ENCODE data around the gene PZP.
A peak's percentile ranks its signal among the peaks of the same experiment; 100 is the strongest.
"Not testable (repeated sequence)": the region's sequence is repeated elsewhere in the genome, so short reads cannot be mapped to it uniquely, and the experiment has no call there.

The PZP gene

DNA sequence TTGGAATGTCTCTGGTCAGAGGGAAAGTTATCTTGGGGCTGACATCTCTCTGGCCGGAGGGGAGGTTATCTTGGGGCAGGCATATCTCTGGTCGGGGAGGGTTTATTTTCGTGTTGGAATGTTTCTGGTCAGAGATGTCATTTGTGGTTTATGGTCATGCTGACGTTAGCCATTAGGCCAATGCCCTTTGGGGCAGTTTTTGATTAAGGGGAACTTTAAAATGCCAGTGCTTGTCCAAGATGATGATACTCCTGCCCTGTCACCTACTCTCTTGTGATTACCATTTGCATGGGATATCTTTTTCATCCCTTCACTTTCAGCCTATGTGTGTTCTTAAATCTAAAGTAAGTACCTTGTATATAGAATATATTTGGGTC lies 63.5 kb downstream of the PZP start:
- peaks cover 18% of the 10 kb centered on the region for H3K4me1 Mint-ChIP-seq
- peaks cover 8% of the 10 kb centered on the region for H3K27me3 Mint-ChIP-seq
- peaks cover 25 to 37% of the 10 kb centered on the region in 2 donors for H3K9me3 Mint-ChIP-seq
- ATAC-seq (no peak), DNase-seq (no peak)
- H3K27ac Mint-ChIP-seq, result no peak overlapping the region
- no peak overlapping the region for H3K4me3 Mint-ChIP-seq

DNA sequence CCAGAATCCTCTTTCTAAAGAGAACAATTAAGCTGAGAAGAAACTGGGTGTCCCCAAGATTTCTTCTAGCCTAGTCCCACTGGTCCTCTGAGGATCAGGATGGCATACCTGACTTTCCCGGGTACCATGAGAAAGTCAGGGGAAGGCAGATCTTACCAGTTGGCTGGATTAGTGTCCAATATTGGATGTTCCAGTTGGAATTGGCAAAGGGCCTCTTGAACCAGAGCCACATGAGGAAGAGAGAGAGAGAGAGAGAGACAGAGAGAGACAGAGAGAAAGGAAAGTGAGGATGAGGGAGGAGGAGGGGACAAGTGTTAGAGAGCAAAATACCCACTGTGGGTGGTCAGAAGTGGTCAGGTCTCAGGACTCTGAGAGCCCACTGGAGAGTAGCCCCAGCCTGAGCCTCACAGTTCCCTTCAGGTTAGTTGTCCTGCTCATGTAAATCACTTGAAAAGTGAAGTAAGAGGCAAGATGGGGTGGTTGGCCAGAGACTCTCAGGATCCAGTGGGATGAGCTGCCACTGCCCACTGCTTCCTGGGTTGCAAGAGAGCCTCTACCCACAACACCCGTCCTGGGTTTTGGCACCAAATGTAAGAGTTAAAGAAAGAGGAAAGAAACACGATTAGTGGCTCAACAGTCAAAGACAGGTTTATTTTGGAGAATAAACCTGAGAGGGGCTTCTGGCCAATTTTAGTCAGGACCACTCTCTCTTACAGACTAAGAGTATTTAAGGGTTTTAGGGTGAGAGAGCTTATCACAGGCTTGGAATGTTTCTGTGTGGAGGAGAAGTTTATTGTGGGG lies 64.1 kb downstream of the PZP start:
- Mint-ChIP-seq H3K4me1 (peaks cover 18% of the 10 kb centered on the region), H3K4me3 (no peak overlapping the region), H3K27me3 (peaks cover 8% of the 10 kb centered on the region), H3K9me3 (peaks cover 25 to 37% of the 10 kb centered on the region in 2 donors), H3K27ac (peak overlapping the region in 1 of 2 donors; percentile 87)
- ATAC-seq (no peak), DNase-seq (no peak)

DNA sequence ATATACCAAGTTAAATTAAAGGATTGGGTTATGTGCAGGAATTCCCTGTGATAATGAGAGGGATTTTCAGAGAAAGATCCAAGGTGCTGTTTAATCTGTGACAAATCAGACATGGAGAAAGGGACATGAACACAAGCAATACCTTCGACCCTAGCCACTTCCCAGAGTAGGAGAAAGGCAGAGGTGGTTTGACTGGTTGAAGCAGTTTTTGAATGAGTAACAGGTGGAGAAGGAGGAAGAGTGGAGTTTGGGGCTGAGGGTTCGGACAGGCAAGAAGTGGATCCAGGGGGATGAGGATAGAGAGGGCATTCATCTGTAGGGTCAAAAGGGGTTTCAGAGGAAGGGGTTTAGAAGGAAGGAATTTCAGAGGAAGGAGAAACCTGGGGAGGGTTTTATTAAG lies 65.1 kb downstream of the PZP start:
- H3K9me3 Mint-ChIP-seq, result peaks cover 25 to 37% of the 10 kb centered on the region in 2 donors
- ATAC-seq, result no peak
- H3K4me1 Mint-ChIP-seq, result peaks cover 18% of the 10 kb centered on the region
- H3K4me3 Mint-ChIP-seq, result no peak overlapping the region
- no peak for DNase-seq
- no peak overlapping the region for H3K27ac Mint-ChIP-seq
- peaks cover 8% of the 10 kb centered on the region for H3K27me3 Mint-ChIP-seq

DNA sequence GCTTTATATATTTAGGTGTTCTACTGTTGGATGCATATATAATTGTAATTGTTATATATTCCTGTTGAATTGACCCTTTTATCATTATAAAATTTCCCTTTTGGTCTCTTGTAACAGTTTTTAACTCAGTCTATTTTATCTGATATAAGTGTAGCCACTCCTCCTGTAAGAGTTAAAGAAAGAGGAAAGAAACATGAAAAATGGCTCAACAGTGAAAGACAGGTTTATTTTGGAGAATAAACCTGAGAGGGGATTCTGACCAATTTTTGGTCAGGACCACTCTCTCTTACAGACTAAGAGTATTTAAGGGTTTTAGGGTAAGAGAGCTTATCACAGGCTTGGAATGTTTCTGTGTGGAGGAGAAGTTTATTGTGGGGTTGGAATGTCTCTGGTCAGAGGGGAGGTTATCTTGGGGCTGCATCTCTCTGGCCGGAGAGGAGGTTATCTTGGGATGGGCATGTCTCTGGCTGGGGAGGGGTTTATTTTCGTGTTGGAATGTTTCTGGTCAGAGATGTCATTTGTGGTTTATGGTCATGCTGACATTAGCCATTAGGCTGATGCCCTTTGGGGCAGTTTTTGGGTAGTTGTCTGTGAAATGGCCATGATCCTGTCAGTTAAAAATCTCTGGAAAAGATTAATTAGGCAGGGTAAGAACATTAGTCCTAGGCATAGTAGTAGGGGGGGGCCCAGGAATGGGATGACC lies 68.5 kb downstream of the PZP start:
- not testable (repeated sequence) for H3K27me3 Mint-ChIP-seq, ATAC-seq, DNase-seq, H3K27ac Mint-ChIP-seq, H3K4me1 Mint-ChIP-seq, H3K4me3 Mint-ChIP-seq
- peaks cover 10 to 18% of the 10 kb centered on the region in 2 donors for H3K9me3 Mint-ChIP-seq

DNA sequence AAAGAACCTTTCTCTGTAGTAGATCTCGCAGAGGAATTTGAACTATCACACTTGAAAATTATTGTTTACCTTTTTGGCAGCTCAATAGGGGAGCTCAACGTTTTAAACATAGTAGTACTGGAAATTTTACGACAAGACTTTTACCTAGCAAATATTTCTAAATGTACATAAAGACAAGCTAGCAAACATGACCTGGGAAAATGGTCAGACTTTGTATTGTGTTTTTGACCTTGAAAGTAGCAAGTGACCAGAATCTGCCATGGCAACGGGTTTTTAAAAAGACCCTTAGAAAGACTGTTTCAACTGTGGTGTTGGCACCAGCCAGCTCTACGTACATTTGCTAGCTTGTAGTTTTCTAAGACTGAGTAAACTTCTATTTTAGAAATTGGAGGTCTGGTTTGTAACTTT lies 72.3 kb downstream of the PZP start:
- DNase-seq (no peak), ATAC-seq (no peak)
- H3K4me3 Mint-ChIP-seq, result no peak overlapping the region
- peaks cover 6% of the 10 kb centered on the region for H3K27me3 Mint-ChIP-seq
- peaks cover 0 to 2% of the 10 kb centered on the region in 2 donors for H3K9me3 Mint-ChIP-seq
- H3K4me1 Mint-ChIP-seq, result no peaks in the 10 kb centered on the region
- no peak overlapping the region for H3K27ac Mint-ChIP-seq

DNA sequence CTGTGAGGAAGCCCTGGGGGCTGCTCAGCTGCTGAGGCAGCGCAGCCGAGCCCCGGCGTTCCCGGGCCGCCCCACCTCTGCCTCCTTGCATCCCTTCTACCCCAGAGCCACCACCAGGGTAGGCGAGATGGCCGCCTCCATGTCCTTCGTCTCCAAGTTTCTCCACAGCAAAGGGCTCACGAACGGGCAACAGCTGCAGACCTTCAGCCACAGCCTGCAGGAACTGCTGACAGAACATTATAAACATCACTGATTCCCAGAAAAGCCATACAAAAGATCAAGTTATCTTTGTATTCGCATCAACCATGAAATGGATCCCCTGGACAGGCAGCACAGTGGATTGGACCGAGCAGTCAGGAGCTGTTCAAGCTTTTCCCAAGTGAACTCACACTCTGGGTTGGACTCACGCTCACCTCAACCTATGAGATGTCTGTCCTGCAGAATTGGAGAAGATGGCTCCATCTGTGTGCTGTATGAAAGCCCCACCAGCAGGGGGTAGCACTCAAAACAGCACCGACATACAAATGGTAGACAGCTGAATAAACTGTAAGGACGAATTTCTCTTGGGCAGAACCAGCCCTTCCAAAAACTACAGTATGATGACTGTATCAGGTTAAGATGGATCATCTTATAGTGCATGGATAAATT lies 73.1 kb downstream of the PZP start:
- no peak for DNase-seq
- H3K4me1 Mint-ChIP-seq, result no peaks in the 10 kb centered on the region
- peaks cover 0 to 6% of the 10 kb centered on the region in 2 donors for H3K9me3 Mint-ChIP-seq
- ATAC-seq, result peak; percentile 50
- H3K27me3 Mint-ChIP-seq, result peaks cover 6% of the 10 kb centered on the region
- peak overlapping the region in 1 of 2 donors; percentile 28 for H3K27ac Mint-ChIP-seq
- no peak overlapping the region for H3K4me3 Mint-ChIP-seq

DNA sequence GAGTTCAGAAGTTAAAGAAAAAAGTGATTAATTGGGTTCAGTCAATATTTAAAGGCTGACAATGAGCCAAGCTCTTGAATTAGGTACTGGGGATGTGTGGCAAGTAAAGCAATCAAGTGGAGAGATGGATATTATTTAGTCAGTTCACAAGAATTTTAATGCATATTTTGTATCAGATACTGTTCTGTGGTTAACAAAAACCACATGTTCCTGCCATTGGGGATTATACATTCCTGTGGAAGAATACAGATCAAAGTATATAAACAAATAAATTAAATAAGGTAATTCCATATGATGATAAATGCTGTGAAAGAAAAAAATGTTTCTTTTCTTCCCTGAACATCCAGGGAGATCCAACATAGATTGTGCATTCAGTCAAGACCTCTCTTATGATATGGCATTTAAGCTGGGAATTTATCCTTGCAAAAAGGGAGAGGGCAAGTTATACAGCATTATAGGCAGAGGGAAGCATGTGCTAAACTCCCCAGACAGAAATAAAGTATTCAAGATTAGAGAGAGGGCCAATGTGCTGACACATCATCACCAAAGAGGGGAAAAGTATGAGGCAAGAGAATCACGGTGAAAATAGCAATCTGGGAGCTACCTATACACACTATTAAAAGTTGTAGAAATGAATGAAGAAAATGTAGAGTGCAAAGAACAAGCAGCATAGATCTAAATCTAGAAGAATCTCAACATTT lies 74.8 kb downstream of the PZP start:
- no peak overlapping the region for H3K4me3 Mint-ChIP-seq
- DNase-seq, result no peak
- H3K9me3 Mint-ChIP-seq, result peaks cover 0 to 6% of the 10 kb centered on the region in 2 donors
- ATAC-seq, result no peak
- no peaks in the 10 kb centered on the region for H3K4me1 Mint-ChIP-seq
- H3K27ac Mint-ChIP-seq, result no peak overlapping the region
- H3K27me3 Mint-ChIP-seq, result peaks cover 6% of the 10 kb centered on the region

DNA sequence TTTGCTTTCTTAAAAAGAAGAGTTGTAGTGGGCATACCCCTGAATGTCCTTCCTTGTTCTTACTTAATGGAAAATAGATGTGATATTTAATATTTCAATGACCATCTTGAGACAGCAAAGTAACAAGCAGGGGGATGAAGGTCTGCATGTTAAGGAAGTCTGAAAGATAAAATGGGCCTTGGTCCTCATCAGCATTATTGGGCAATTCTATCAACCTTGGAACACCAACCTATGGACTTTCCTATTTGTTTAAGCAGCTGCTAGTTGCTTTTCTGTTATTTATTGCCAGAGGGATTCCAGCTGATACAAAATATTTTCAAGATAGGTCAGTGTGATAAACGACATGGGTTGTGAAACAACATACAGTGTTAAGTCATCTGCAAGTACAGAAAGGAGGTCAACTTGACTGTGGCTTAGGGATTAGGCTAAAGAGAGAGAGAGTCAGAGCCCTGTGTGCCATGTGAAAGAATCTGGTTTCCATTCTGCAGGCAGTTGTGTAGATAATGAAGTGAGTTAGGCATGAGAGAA lies 76.1 kb downstream of the PZP start:
- Mint-ChIP-seq H3K27me3 (peaks cover 6% of the 10 kb centered on the region), H3K9me3 (peaks cover 0 to 6% of the 10 kb centered on the region in 2 donors), H3K27ac (no peak overlapping the region), H3K4me1 (no peaks in the 10 kb centered on the region), H3K4me3 (no peak overlapping the region)
- no peak for DNase-seq
- no peak for ATAC-seq

DNA sequence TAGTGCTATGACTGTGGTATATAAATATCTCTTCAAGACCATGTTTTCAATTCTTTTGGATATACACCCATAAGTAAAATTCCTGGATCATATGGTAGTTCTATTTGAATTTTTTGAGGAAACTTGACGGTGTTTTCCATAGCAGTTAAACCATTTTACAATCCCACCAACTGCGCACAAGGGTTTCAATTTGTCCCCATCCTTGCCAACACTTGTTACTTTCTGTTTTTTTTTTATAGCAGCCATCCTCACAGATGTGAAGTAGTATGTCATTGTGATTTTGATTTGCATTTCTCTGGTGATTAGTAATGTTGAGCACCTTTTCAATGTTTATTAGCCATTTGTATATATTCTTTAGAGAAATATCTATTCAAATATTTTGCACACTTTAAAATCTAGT lies 78.0 kb downstream of the PZP start:
- Mint-ChIP-seq H3K27me3 (peaks cover 6% of the 10 kb centered on the region), H3K4me3 (no peak overlapping the region), H3K27ac (no peak overlapping the region), H3K4me1 (no peaks in the 10 kb centered on the region), H3K9me3 (peaks cover 0 to 6% of the 10 kb centered on the region in 2 donors)
- no peak for DNase-seq
- no peak for ATAC-seq

DNA sequence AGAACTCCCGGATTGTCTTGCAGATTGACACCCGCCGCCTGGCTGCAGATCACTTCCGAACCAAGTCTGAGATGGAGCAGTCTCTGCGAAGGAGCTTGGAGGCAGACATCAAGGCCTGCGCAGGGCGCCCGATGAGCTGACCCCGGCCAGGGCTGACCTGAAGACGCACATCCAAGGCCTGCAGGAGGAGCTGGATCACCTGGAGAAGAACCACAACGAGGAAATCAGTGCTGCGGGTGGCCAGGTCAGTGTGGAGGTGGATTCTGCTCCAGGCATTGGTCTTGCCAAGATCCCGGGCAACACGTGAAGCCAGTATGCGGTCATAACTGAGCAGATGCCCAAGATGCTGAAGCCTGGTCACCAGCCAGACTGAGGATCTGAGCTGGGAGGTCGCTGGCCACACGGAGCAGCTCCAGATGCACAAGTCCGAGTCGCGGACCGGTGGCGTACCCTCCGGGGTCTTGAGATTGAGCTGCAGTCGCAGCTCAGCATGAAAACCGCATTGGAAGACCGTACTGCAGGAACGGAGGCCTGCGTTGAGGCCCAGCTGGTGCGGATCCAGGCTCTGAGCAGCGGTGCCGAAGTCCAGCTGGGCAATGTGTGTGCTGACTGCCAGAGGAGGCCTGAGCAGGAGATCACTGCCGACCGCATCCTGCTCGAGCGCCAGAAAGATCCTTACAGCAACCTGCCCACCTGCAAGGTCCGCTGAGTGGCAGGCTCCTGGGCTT lies 80.1 kb downstream of the PZP start:
- no peak overlapping the region for H3K4me3 Mint-ChIP-seq
- DNase-seq (no peak), ATAC-seq (no peak)
- H3K27me3 Mint-ChIP-seq, result peaks cover 6% of the 10 kb centered on the region
- H3K9me3 Mint-ChIP-seq, result peaks cover 0 to 6% of the 10 kb centered on the region in 2 donors
- H3K4me1 Mint-ChIP-seq, result no peaks in the 10 kb centered on the region
- H3K27ac Mint-ChIP-seq, result no peak overlapping the region

DNA sequence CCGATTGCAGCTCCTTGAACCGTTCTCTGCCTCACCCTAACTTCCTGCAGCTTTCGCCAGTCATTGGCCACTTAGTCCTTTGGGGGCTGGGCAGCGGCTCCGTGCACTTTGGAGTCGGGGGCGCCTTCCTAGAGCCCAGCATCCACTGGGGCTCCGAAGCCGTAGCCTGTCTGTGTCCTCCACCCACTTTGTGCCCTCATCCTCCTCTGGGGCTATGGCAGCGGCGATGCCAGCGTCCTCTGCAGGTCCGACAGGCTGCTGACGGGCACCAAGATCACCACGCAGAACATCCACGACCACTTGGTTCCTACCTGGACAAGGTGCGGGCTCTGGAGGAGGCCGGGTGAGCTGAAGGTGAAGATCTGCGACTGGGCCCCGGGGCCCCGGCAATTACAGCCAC lies 80.7 kb downstream of the PZP start:
- Mint-ChIP-seq H3K4me3 (no peak overlapping the region), H3K27ac (no peak overlapping the region)
- no peak for DNase-seq

DNA sequence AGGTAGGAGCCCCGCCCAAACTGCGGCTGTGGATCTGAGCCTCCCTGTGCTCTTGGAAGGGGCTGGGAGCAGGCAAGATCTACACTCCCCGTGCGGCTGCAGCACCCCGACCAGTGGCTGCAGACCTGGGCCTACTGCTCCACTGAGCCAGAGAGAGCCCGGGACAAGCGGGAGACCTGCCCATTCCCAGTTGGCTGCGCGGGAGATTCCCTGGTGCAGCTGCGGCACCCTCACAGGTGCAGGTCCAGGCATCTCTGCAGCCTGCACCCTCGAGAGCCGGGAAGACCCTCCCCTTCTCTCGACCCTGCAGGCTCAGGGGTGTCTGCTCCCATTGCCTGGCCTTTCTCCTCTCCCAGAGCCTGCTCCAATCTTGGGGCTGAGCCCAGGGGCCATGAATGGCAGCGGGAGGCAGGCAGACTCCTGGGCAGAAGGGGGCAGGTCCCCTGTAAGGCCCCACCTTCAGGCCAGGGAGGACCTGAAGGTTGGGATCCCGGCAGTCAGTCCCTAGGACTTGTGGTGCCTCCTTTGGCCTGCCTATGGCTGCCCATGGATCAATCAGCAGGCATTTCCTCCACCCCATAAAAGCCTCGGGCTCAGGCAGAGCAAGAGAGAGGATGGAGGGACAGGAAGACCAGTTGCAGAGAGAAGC lies 83.7 kb downstream of the PZP start:
- DNase-seq (no peak), ATAC-seq (no peak)
- H3K4me1 Mint-ChIP-seq, result no peaks in the 10 kb centered on the region
- no peak overlapping the region for H3K27ac Mint-ChIP-seq
- H3K9me3 Mint-ChIP-seq, result no peaks in the 10 kb centered on the region
- no peaks in the 10 kb centered on the region for H3K27me3 Mint-ChIP-seq
- H3K4me3 Mint-ChIP-seq, result no peak overlapping the region

More for the DNA sequence above, 80.7 kb downstream of the PZP start:
- Mint-ChIP-seq H3K27me3 (peaks cover 6% of the 10 kb centered on the region), H3K9me3 (peaks cover 0 to 6% of the 10 kb centered on the region in 2 donors), H3K4me1 (no peaks in the 10 kb centered on the region)
- no peak for ATAC-seq

DNA sequence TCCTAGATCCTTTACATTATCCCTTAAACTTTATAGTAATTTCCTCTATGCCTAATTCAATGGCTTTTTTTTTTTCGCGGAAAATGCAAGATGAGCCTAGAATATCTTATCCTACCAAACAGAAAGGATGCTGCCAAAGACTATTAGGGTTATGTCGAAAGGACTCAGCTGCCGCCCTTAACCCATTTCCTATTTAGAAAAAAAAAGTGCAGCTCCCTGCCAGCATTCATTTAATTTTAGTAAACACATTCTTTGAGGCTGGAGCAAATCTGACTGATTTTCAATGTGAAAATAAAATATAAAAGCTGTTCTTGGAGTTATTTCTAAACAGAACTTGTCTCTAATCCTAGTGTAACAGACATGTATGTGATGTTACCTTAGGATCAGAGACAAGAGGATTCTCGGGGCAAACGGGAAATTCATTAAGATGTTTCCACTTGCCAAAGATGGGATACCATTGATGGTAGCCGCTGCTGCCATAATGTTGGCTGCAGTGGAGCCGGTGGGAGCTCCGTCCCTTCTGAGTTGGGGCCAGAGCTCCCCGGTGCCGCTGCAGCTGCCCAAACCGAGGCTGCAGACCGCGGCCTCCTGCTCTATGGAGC lies 84.3 kb downstream of the PZP start:
- Mint-ChIP-seq H3K27ac (no peak overlapping the region), H3K4me1 (no peaks in the 10 kb centered on the region), H3K4me3 (no peak overlapping the region), H3K27me3 (no peaks in the 10 kb centered on the region), H3K9me3 (no peaks in the 10 kb centered on the region)
- ATAC-seq (no peak), DNase-seq (no peak)

DNA sequence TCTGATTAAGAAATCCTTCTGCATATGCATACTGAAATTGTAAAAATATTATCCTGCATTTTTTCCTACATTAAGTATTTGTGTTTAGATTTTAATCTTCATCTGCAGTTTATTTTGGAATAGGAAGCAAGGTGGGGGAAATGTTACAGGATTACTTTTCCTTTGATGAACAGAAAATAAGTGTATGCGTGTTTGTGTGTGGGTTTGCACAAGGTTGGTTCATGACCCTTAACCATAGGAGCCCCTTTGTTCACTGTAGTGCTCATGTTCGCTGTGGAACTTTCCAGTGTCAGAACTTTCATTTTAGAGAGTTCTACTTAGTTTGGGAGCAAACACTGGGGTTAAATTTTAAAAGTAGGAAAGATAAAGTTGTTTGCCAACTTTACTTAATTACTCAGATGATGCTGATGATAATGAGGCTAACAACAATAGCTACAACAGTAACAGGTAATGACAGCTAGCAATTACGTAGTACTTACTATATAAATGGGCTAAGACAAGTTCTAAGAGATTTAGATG lies 86.0 kb downstream of the PZP start:
- Mint-ChIP-seq H3K4me3 (no peak overlapping the region), H3K27ac (no peak overlapping the region)
- no peak for ATAC-seq

More for the DNA sequence above, 86.0 kb downstream of the PZP start:
- Mint-ChIP-seq H3K27me3 (no peaks in the 10 kb centered on the region), H3K9me3 (no peaks in the 10 kb centered on the region), H3K4me1 (no peaks in the 10 kb centered on the region)
- DNase-seq, result no peak
